GM19463 (cell line): ENCODE measurements around the gene CAMK1D.
"Not testable (repeated sequence)": the region's sequence is repeated elsewhere in the genome, so short reads cannot be mapped to it uniquely, and the experiment has no call there.

Experiments used
- ATAC-seq: cut with Tn5 transposase; IDR thresholded peaks from one replicate; pipeline ENCODE4 v1.9.1; 2021; ENCODE audit warnings: mild to moderate bottlenecking, moderate library complexity; ENCODE audit not compliant: unreplicated experiment

CAMK1D gene

DNA sequence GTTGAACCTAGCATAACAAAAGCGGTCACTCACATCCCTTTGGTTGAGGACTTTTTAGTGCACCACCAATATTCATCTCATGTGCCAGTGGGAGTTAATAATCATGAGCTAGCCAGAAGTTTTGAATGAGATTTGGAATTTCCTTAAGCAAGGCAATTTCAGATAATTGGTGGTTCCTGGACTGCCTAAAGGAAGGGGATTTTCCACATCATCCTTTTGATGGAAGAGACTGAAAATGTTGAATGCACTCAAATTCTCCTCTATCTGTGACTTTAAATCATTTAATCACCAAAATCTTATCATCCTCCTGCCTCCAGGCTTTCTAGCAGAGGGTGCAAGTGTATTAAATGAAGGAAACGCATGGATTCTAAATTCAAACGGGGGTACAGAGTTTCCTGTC lies 391.5 kb downstream of the CAMK1D start:
- ATAC-seq = no peak

GRCh38 chr10:12741360-12741804 lies 392.0 kb downstream of the CAMK1D start:
- no peak for ATAC-seq

DNA sequence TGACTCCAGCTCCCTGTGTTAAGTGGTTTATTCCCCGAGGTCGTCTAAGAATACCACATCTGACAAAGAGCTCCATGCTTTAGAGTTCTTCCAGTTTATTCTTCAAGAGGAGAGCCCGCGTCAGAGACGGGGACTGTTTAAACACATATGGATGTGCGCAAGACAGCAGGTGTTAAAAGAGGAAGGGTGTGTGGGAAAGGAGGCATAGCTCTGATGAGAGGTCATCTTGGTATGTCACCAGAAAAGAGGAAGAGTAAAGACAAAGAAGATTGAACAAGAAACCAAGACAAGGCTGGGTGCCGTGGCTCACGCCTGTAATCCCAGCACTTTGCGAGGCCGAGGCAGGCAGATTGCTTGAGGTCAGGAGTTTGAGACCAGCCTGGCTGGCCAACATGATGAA lies 393.4 kb downstream of the CAMK1D start:
- ATAC-seq = no peak

DNA sequence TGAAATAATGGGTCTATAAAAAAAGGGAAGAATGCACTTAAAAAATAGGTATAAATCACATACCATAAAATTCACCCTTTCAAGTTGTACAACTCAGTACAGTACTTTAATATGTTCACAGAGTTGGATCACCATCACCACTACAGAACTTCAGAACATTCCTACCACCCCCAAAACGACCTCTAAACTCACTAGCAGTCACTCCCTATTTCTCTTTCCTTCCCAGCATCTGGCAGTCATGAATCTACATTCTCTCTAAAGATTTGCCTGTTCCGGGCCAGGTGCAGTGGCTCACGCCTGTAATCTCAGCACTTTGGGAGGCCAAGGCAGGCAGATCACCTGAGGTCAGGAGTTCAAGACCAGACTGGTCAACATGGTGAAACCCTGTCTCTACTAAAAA lies 394.1 kb downstream of the CAMK1D start:
- ATAC-seq = not testable (repeated sequence)

- ATAC-seq = no peak
These were observed 394.6 kb downstream of the CAMK1D start for GRCh38 chr10:12743941-12744340.

DNA sequence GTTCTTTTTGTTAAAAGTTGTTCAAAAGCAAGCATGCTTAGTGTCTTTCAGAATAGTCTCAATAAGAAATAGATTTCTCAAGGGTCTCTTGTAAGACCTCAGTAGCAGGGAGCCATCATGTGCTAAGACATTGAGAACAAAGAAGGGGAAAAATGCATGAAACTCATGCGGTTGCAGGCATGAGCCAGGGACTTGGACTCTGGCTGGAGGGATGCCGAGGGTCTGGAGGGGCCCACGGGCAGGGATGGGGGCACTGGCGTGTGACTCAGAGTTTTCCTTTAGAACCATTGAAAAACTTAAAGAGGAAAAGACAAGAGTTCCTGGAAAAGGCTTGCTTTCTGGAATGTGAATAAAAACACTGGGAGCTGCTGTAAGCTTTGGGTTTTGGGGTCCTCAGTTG lies 398.8 kb downstream of the CAMK1D start:
- no peak for ATAC-seq

DNA sequence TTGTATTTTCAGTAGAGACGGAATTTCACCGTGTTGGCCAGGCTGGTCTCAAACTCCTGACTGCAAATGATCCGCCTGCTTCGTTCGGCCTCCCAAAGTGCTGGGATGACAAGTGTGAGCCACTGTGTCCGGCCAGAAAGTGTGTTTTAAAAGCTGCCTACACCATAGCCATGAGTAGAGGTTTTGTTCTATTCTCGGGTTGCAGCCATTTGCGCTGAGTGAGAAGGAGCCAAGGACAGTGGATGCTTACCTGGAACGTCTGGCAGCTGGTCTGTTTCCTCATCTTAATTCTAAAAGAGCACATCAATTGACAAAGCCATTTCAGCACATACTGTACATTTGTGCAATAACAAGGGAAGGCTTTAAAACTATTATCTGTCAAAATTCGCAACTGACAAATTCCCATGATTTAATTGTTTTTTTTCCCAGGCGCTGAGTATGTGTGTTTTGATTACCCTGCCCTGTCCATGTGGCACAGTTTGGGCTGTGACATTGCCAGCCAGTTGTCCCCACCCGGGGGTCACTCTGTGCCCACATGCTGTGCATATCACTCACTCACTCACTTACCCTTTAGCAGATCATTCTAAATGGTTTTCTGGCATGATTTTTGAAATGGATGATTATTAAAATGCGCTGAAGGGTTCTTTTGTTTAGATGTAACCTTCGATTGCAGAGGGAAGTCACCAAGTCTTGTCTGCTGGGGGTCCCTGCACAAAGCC lies 400.6 kb downstream of the CAMK1D start:
- no peak for ATAC-seq

DNA sequence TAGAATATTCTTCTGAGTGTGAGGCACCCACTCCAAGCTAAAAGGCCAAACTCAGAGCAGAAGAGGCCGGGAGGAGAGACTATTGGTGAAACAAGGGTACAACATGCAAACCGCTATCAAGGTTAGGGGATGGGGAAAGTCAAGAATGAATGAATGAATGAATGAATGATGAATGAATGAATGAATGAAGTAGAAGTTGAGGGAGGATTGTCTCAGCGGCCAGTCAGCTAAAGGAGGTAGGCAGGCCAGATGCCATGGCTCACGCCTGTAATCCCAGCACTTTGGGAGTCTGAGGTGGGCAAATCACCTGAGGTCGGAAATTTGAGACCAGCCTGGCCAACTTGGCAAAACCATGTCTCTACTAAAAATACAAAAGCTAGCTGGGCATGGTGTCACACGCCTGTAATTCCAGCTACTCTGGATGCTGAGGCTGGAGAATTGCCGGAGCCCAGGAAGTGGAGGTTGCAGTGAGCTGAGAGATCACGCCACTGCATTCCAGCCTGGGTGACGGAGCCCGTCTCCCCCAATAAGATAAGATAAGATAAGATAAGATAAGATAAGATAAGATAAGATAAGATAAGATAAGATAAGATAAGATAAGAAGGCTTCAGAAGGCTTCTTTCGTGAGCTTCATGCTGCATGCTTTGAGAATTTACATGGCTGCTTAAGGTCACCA lies 401.3 kb downstream of the CAMK1D start:
- ATAC-seq = no peak

DNA sequence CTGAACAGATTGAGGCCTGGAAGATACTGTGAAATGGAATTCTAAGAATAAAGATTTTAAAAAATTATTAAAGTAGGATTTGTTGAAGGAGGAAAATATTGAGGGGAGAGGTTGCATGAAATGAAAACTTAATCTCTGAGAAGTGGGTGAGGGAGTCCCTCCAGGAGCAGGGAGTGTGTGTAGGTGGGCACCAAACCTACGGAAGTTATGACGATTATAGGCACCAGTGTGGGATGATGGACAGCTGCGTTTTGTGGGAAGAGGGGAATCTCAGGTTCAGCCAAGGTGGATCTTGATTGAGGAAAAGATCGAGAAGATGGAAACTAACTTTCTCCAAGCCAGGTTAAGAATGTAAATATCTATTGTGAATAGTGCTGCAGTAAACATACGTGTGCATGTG lies 405.7 kb downstream of the CAMK1D start:
- no peak for ATAC-seq

- ATAC-seq = no peak
These were observed 408.0 kb downstream of the CAMK1D start for GRCh38 chr10:12757351-12757750.

DNA sequence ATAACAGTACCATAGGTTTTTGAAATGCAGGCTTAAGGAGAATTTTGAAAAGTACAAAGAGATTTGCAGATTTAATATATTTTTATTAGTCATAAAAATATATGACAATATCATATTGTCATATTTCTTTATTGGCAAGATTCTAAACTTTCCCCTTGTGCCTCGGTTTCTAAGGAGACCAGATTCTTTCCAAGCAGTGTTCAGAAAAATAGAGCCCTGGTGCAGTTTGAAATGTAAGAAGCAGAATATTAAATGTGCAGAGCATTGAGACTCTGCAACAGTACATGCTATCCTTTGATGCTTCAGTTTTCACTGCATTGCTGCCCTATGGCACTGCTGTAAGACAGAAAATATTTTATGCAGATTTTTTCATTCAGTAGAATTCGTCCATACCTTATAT lies 408.9 kb downstream of the CAMK1D start:
- no peak for ATAC-seq

DNA sequence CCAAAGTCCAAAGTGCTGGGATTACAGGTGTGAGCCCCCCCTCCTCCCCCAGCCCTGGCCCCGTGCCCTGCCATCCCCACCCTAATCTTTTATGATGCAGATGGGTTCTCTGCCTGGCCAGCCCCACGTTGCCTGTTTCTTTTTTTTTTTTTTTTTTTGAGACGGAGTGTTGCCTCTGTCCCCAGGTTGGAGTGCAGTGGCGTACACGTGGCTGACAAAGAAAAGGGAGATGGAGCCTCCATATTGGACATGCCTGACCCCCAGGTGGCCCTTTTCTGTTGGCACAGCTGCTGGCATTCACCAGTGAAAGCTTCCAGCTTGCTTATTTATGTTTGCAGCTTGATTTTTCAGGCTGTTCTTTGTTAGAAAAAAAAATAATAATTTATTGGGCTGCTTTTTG lies 416.9 kb downstream of the CAMK1D start:
- no peak for ATAC-seq

DNA sequence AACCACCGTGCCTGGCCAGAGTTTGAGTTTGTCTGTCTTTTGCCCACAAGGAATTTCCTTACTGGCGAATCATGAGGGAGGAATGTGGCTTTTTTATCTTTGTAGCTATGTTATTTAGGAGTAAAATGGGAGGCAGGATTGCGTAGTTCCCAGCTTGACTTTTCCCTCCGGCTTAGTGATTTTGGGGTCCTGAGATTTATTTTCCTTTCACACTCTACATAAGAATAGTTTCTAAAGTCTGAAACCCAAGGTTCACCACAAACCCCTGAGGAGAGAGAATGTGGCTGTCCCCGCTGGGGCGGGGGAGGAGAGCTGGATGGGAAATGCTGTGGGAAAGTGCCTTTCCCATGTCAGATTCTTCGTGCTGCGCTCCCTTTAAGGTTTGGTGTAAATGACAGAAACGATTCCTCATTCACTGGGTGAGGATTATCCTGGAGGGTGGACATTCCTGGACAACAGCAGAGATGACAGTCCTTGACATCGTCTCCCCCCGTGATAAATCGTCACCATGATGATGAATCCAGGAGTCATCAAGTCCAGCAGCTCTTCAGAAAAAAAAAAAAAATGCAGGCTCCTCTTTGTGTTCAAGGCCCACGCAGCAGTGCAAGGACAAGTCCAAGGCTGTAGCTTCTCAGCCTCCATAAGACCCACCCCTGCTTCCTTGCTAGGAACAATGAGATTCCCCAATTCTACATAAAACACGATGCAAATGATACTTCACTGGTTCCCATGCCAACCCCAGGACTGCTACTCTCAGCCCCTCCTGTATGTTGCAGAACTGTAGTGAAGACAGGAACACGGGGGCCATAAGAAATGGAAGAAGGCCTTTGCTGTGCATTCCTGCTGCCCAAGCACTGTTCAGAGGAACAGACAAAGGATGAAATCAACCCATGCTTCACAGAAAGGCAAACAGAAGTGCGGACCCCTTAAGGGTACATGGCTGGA lies 419.1 kb downstream of the CAMK1D start:
- no peak for ATAC-seq

GRCh38 chr10:12769323-12770044 lies 420.1 kb downstream of the CAMK1D start:
- ATAC-seq = no peak

DNA sequence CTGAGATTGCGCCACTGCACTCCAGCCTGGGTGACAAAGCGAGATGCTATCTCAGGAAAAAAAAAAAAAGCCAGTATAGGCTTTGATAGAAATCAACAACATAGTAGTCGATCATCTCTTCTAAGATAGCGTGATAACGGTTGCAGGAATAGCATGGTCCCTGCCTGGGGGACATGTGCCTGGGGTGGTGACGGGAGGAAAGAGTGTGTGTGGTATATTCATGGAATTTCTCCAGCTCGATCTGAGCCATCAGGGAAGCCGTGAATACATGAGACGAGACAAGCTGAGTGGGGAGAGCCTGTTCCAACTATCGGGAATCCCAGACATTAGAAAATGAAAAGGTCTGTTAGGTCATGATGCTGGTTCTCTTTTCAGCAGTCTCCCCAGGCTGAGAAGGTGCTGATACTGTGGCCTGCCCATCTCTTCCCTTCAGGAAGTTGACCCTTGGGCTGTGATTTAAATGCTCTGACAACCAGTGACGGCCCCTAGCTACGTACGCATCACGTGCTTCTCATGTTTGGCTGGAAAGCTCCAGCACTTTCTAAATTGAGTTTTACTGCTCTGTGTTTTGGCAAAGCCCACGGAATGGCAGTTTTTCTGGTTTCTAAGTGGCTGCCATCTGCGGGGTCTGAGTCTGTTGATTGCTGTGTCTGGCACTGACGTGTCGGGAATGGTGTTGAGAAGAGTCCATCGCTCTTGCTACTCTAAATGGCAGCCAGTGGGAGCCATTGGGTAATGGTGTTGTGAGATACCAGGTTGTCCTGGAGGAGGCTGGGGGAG lies 422.8 kb downstream of the CAMK1D start:
- no peak for ATAC-seq

- ATAC-seq = no peak
These were observed 423.6 kb downstream of the CAMK1D start for GRCh38 chr10:12772797-12773587.

- ATAC-seq = no peak
These were observed 425.0 kb downstream of the CAMK1D start for GRCh38 chr10:12774204-12774894.

- no peak for ATAC-seq
These were observed 428.7 kb downstream of the CAMK1D start for GRCh38 chr10:12777840-12778585.
